Panc1 (cell line): ENCODE results near the gene FOXR1. TPM values are rescaled to one million over a fixed set of nuclear protein-coding genes. Genes with fewer than 3 reads are reported as not detected.

Experiments used
- ATAC-seq: fragments of 200-7000 bp; cut with Tn5 transposase; 2 replicates; pipeline ENCODE4 v1.9.1; 2020; ENCODE audit warnings: mild to moderate bottlenecking, moderate library complexity
- BruUV-seq: library from RNA; stranded (reverse); fragments of 400-500 nt; replicated peaks from 2 replicates; lab custom pipeline; 2021; lab: Mats Ljungman, UMichigan
- CTCF ChIA-PET: fragments of 300-600 bp; sonication (Branson Sonifier 250); formaldehyde crosslinking; loops from one replicate; lab custom pipeline; 2022; ENCODE audit warnings: antibody characterized with exemption; lab: Charles Lee
- POLR2A ChIA-PET: fragments of 300-600 bp; sonication (Branson Sonifier 250); formaldehyde crosslinking; loops from one replicate; lab custom pipeline; 2022; ENCODE audit warnings: antibody characterized with exemption; lab: Charles Lee
- DNase-seq: peaks from one replicate; pipeline ENCODE4 v3.0.0-alpha.2; 2010; ENCODE audit warnings: low read depth, low spot score
- H3K27ac ChIP-seq: 2 replicates; pipeline ENCODE4 v1.5.1; 2011; ENCODE audit warnings: mild to moderate bottlenecking, low read length, inconsistent platforms
- H3K27me3 ChIP-seq: fragments of 200-500 bp; sonication (Bioruptor generic); 2 replicates; pipeline ENCODE4 v1.6.0; 2014; ENCODE audit warnings: low read length, inconsistent platforms; ENCODE audit not compliant: control insufficient read depth, insufficient read depth
- H3K36me3 ChIP-seq: fragments of 200-500 bp; sonication (Bioruptor generic); 2 replicates; pipeline ENCODE4 v1.5.1; 2014; ENCODE audit warnings: inconsistent platforms, mild to moderate bottlenecking, low read length, moderate library complexity; ENCODE audit not compliant: control insufficient read depth, insufficient read depth
- H3K4me1 ChIP-seq: 2 replicates; pipeline ENCODE4 v1.5.1; 2011; ENCODE audit warnings: inconsistent platforms, mild to moderate bottlenecking, low read length, moderate library complexity; ENCODE audit not compliant: control insufficient read depth, insufficient read depth
- H3K4me3 ChIP-seq, 2 experiments: 2 replicates each; pipeline ENCODE4 v1.5.1; 2011 to 2012; ENCODE audit warnings: low read depth in 2 of 2, low read length in 2 of 2, mild to moderate bottlenecking in 2 of 2, inconsistent platforms in 1 of 2, moderate library complexity in 1 of 2
- H3K9me3 ChIP-seq: fragments of 200-500 bp; sonication (Bioruptor generic); 2 replicates; pipeline ENCODE4 v1.5.1; 2014; ENCODE audit warnings: low read depth, mild to moderate bottlenecking, inconsistent platforms, low read length, moderate library complexity; ENCODE audit not compliant: control insufficient read depth, insufficient read depth
- CTCF ChIP-seq: fragments of 450-650 bp; IDR thresholded peaks from 2 replicates; pipeline ENCODE4 v1.5.1; 2017; ENCODE audit warnings: mild to moderate bottlenecking
- POLR2AphosphoS5 ChIP-seq: IDR thresholded peaks from 2 replicates; pipeline ENCODE4 v1.6.1; 2012; ENCODE audit warnings: mild to moderate bottlenecking, low read depth, low read length, moderate library complexity
- REST ChIP-seq, 2 experiments: IDR thresholded peaks; 2 replicates each; pipeline ENCODE4 v1.6.1; 2011 to 2012; ENCODE audit warnings: low read depth in 2 of 2, control low read depth in 1 of 2, low read length in 1 of 2, mild to moderate bottlenecking in 1 of 2, moderate library complexity in 1 of 2; ENCODE audit not compliant: insufficient read depth in 1 of 2
- SIN3A ChIP-seq: IDR thresholded peaks from 2 replicates; pipeline ENCODE4 v1.6.1; 2012; ENCODE audit warnings: low read depth, mild to moderate bottlenecking, low read length, moderate library complexity, borderline replicate concordance; ENCODE audit not compliant: insufficient read depth
- TCF7L2 ChIP-seq: IDR thresholded peaks from 2 replicates; pipeline ENCODE4 v1.6.1; 2011; ENCODE audit warnings: mild to moderate bottlenecking, low read depth, low read length, inconsistent platforms
- in situ Hi-C: cut with HindIII; loops from 2 replicates; pipeline ENCODE4 v1.10.0; 2016; ENCODE audit warnings: low sequenced_read_pairs, low pct_unique_long_range_greater_than_20kb
- intact Hi-C: fragments of 100-400 bp; cut with micrococcal nuclease; formaldehyde crosslinking; loops from one replicate; pipeline ENCODE4 v1.10.0; 2022; ENCODE audit not compliant: unreplicated experiment
- total RNA-seq: library from RNA; stranded (reverse); gene quantifications from one replicate; pipeline ENCODE4 v1.2.1, GENCODE V29; 2021; ENCODE audit not compliant: unreplicated experiment

Gene FOXR1
- total RNA-seq, 1 experiment from 2014 or later: not detected

GRCh38 chr11:118957549-118957948, 14.0 kb upstream of the FOXR1 start:
- intact Hi-C loops: loop anchor here (2.0 kb wide), 1 partner anchor 51 kb away; no protein-coding TSS in a partner anchor

GRCh38 chr11:118957968-118958367, 13.6 kb upstream of the FOXR1 start:
- H3K27ac ChIP-seq: no peak overlapping the region
- ATAC-seq (no peak), DNase-seq (no peak)
- BruUV-seq: no TSS peak
- CTCF ChIA-PET: interaction anchor here (0.6 kb wide), 1 partner anchor 49 kb away, joined by 17 read pairs; no protein-coding TSS in a partner anchor
- H3K27me3 ChIP-seq: no peaks in the 10 kb centered on the region
- POLR2A ChIA-PET: no interaction called here
- no peaks in the 10 kb centered on the region for H3K9me3 ChIP-seq
- intact Hi-C loops: loop anchor here (2.0 kb wide), 1 partner anchor 51 kb away; no protein-coding TSS in a partner anchor
- no peaks in the 10 kb centered on the region for H3K36me3 ChIP-seq
- no peaks in the 10 kb centered on the region for H3K4me1 ChIP-seq
- in situ Hi-C loops: no loop called here
- TF ChIP-seq SIN3A (no peak), CTCF (no peak), REST (IDR thresholded peaks at IDR 0.05; ENCODE audit: insufficient read depth in 1 of 2, low read depth in 2 of 2, low read length in 1 of 2) (no peak), TCF7L2 (no peak), POLR2AphosphoS5 (no peak)
- H3K4me3 ChIP-seq: no peak overlapping the region

More at GRCh38 chr11:118957549-118957948, 14.0 kb upstream of the FOXR1 start:
- in situ Hi-C loops: no loop called here
- Histone ChIP-seq H3K4me3 (no peak overlapping the region), H3K9me3 (no peaks in the 10 kb centered on the region), H3K4me1 (no peaks in the 10 kb centered on the region), H3K27me3 (no peaks in the 10 kb centered on the region), H3K27ac (no peak overlapping the region), H3K36me3 (no peaks in the 10 kb centered on the region)
- BruUV-seq: no TSS peak
- ChIA-PET POLR2A (no interaction called here), CTCF (interaction anchor here (0.6 to 1.1 kb wide), 3 partner anchors 27 to 268 kb away, joined by 5 to 17 read pairs (median 6); no protein-coding TSS in a partner anchor)
- DNase-seq: no peak
- TF ChIP-seq POLR2AphosphoS5 (no peak), SIN3A (no peak), CTCF (no peak), REST (IDR thresholded peaks at IDR 0.05; ENCODE audit: insufficient read depth in 1 of 2, low read depth in 2 of 2, low read length in 1 of 2) (no peak), TCF7L2 (no peak)
- no peak for ATAC-seq
